HepG2 (cell line): ENCODE data around the gene ELF1. TPM values are rescaled to one million over a fixed set of nuclear protein-coding genes. Genes with fewer than 3 reads are reported as not detected.

Experiments
- AGO2 ChIP-seq: fragments of 200-400 bp; formaldehyde crosslinking; optimal IDR thresholded peaks from 2 replicates; pipeline ENCODE3; 2017; ENCODE audit warnings: mild to moderate bottlenecking, low read depth, low read length, moderate library complexity
- GFI1 ChIP-seq: sonication (generic); formaldehyde crosslinking; IDR thresholded peaks from 2 replicates; pipeline ENCODE4 v1.5.0; 2020; ENCODE audit warnings: missing genetic modification reagents, mild to moderate bottlenecking, borderline replicate concordance
- IRX3 ChIP-seq: sonication (generic); formaldehyde crosslinking; IDR thresholded peaks from 2 replicates; pipeline ENCODE4 v1.8.1; 2023; ENCODE audit warnings: mild to moderate bottlenecking, low read depth, missing genetic modification reagents, borderline replicate concordance
- JUND ChIP-seq: sonication (generic); formaldehyde crosslinking; IDR thresholded peaks from 2 replicates; pipeline ENCODE4 v1.8.0; 2022; ENCODE audit warnings: mild to moderate bottlenecking, missing genetic modification reagents
- KDM6A ChIP-seq: IDR thresholded peaks from 2 replicates; pipeline ENCODE4 v1.6.1; 2016; ENCODE audit warnings: low read depth
- MED1 ChIP-seq: sonication (generic); formaldehyde crosslinking; IDR thresholded peaks from 2 replicates; pipeline ENCODE4 v1.4.0; 2020; ENCODE audit warnings: missing genetic modification reagents
- NPAS2 ChIP-seq: sonication (generic); formaldehyde crosslinking; IDR thresholded peaks from 2 replicates; pipeline ENCODE4 v1.8.0; 2022; ENCODE audit warnings: mild to moderate bottlenecking, missing genetic modification reagents, borderline replicate concordance
- SCMH1 ChIP-seq: sonication (generic); formaldehyde crosslinking; IDR thresholded peaks from 2 replicates; pipeline ENCODE4 v1.9.0; 2021; ENCODE audit warnings: missing genetic modification reagents, mild to moderate bottlenecking, borderline replicate concordance
- ZFP90 ChIP-seq: sonication (generic); formaldehyde crosslinking; IDR thresholded peaks from 2 replicates; pipeline ENCODE4 v1.8.0; 2022; ENCODE audit warnings: missing genetic modification reagents, mild to moderate bottlenecking, inconsistent platforms, borderline replicate concordance
- ZHX1 ChIP-seq: sonication (generic); formaldehyde crosslinking; IDR thresholded peaks from 2 replicates; pipeline ENCODE4 v1.8.1; 2022; ENCODE audit warnings: low read depth, mild to moderate bottlenecking, missing genetic modification reagents
- ZNF124 ChIP-seq: sonication (generic); formaldehyde crosslinking; IDR thresholded peaks from 2 replicates; pipeline ENCODE4 v1.4.0; 2020; ENCODE audit warnings: missing genetic modification reagents
- ZNF24 ChIP-seq: fragments of 450-650 bp; IDR thresholded peaks from 2 replicates; pipeline ENCODE4 v1.6.1; 2017; ENCODE audit warnings: antibody characterized with exemption, mild to moderate bottlenecking
- ZNF281 ChIP-seq: sonication (generic); formaldehyde crosslinking; IDR thresholded peaks from 2 replicates; pipeline ENCODE4 v1.4.0; 2020; ENCODE audit warnings: missing genetic modification reagents, borderline replicate concordance
- ZNF296 ChIP-seq: sonication (generic); formaldehyde crosslinking; conservative IDR thresholded peaks from 2 replicates; pipeline ENCODE4 v1.5.0; 2020; ENCODE audit warnings: mild to moderate bottlenecking, missing genetic modification reagents
- ZNF329 ChIP-seq: sonication (generic); formaldehyde crosslinking; IDR thresholded peaks from 2 replicates; pipeline ENCODE4 v1.9.0; 2021; ENCODE audit warnings: low read depth, mild to moderate bottlenecking, missing genetic modification reagents
- ZNF432 ChIP-seq: sonication (generic); formaldehyde crosslinking; IDR thresholded peaks from 2 replicates; pipeline ENCODE4 v1.5.0; 2020; ENCODE audit warnings: missing genetic modification reagents, mild to moderate bottlenecking, borderline replicate concordance
- ZNF496 ChIP-seq: sonication (generic); formaldehyde crosslinking; IDR thresholded peaks from 2 replicates; pipeline ENCODE4 v1.8.1; 2023; ENCODE audit warnings: mild to moderate bottlenecking, moderate library complexity, missing genetic modification reagents; ENCODE audit not compliant: insufficient replicate concordance
- ZNF780A ChIP-seq: sonication (generic); formaldehyde crosslinking; IDR thresholded peaks from 2 replicates; pipeline ENCODE4 v1.8.0; 2022; ENCODE audit warnings: mild to moderate bottlenecking, missing genetic modification reagents, moderate library complexity
- ZNF788 ChIP-seq: sonication (generic); formaldehyde crosslinking; IDR thresholded peaks from 2 replicates; pipeline ENCODE4 v1.5.0; 2020; ENCODE audit warnings: mild to moderate bottlenecking, missing genetic modification reagents, borderline replicate concordance
- ZSCAN30 ChIP-seq: sonication (generic); formaldehyde crosslinking; IDR thresholded peaks from 2 replicates; pipeline ENCODE4 v1.5.0; 2020; ENCODE audit warnings: mild to moderate bottlenecking, missing genetic modification reagents
- polyA plus RNA-seq, 8 experiments: library from polyadenylated mRNA; depleted of rRNA in 3 of 8; stranded (reverse) in 7 of 8; unstranded in 1 of 8; fragments of >200 nt; fragmentation: Illumina TruSeq in 4 of 8; extraction: Trizol in 4 of 8; gene quantifications; 2 replicates each; pipeline versions ENCODE4 v1.2.1 to v1.2.3, GENCODE V29; 2011 to 2016; ENCODE audit warnings: low read depth in 4 of 8, missing spikeins in 1 of 8, mixed read lengths in 1 of 8; ENCODE audit not compliant: insufficient read depth in 1 of 8
- total RNA-seq, 5 experiments: library from RNA; depleted of rRNA; stranded (reverse); fragments of >200 nt; fragmentation: Illumina TruSeq; extraction: Trizol; gene quantifications; 2 replicates each; pipeline ENCODE4 v1.2.3, GENCODE V29; 2016; ENCODE audit warnings: low read depth in 1 of 5
- TF ChIP-seq, protein P1 (sequence below): sonication (generic); formaldehyde crosslinking; IDR thresholded peaks from 2 replicates; pipeline ENCODE4 v1.4.0; 2020; ENCODE audit warnings: missing genetic modification reagents

ELF1 gene
- total and polyA plus RNA-seq, 2 of the 13 experiments (the other 11 are each of a cell fraction or from before 2014, with no cell fraction given) = 24.6 to 71.5 TPM

GRCh38 chr13:41008349-41008980, 10.7 kb downstream of the ELF1 start (continued):
- TF ChIP-seq AGO2 (no peak), SCMH1 (CRISPR knock-in tag) (no peak), ZNF296 (CRISPR knock-in tag) (no peak), ZNF281 (CRISPR knock-in tag) (no peak), ZNF788 (CRISPR knock-in tag) (no peak), KDM6A (CRISPR knock-in tag) (peak; percentile 58; the same call in 1 of the 2 replicates), IRX3 (CRISPR knock-in tag) (no peak), ZHX1 (CRISPR knock-in tag) (no peak), ZNF124 (CRISPR knock-in tag) (no peak), ZSCAN30 (CRISPR knock-in tag) (no peak), ZNF496 (CRISPR knock-in tag) (no peak), ZNF780A (CRISPR knock-in tag) (no peak), ZFP90 (CRISPR knock-in tag) (no peak), GFI1 (CRISPR knock-in tag) (peak; percentile 87), NPAS2 (CRISPR knock-in tag) (no peak), MED1 (peak; percentile 70), ZNF24 (0 out of 2 replicates have a peak, but pooled peaks have one; percentile 17), JUND (CRISPR knock-in tag) (peak; percentile 96), ZNF432 (CRISPR knock-in tag) (no peak), ZNF329 (CRISPR knock-in tag) (no peak)
- TF ChIP-seq, protein P1, sequence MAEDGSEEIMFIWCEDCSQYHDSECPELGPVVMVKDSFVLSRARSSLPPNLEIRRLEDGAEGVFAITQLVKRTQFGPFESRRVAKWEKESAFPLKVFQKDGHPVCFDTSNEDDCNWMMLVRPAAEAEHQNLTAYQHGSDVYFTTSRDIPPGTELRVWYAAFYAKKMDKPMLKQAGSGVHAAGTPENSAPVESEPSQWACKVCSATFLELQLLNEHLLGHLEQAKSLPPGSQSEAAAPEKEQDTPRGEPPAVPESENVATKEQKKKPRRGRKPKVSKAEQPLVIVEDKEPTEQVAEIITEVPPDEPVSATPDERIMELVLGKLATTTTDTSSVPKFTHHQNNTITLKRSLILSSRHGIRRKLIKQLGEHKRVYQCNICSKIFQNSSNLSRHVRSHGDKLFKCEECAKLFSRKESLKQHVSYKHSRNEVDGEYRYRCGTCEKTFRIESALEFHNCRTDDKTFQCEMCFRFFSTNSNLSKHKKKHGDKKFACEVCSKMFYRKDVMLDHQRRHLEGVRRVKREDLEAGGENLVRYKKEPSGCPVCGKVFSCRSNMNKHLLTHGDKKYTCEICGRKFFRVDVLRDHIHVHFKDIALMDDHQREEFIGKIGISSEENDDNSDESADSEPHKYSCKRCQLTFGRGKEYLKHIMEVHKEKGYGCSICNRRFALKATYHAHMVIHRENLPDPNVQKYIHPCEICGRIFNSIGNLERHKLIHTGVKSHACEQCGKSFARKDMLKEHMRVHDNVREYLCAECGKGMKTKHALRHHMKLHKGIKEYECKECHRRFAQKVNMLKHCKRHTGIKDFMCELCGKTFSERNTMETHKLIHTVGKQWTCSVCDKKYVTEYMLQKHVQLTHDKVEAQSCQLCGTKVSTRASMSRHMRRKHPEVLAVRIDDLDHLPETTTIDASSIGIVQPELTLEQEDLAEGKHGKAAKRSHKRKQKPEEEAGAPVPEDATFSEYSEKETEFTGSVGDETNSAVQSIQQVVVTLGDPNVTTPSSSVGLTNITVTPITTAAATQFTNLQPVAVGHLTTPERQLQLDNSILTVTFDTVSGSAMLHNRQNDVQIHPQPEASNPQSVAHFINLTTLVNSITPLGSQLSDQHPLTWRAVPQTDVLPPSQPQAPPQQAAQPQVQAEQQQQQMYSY (CRISPR knock-in tag) = no peak
